Caki2 (cell line): ENCODE data around the gene TSC2. TPM values are rescaled to one million over a fixed set of nuclear protein-coding genes. Genes with fewer than 3 reads are reported as not detected.

Source experiments
- DNase-seq: peaks from one replicate; pipeline ENCODE4 v3.0.0-alpha.2; 2015; ENCODE audit warnings: low read depth
- in situ Hi-C: cut with HindIII; loops from 2 replicates; pipeline ENCODE4 v1.10.0; 2016; ENCODE audit warnings: low sequenced_read_pairs, low pct_unique_long_range_greater_than_20kb, mixed read lengths
- total RNA-seq: library from RNA; depleted of rRNA; stranded (reverse); fragments of >200 nt; shearing (Covaris generic); gene quantifications from 2 replicates; pipeline ENCODE4 v1.2.3, GENCODE V29; 2014; ENCODE audit warnings: low replicate concordance; rRNA removed

TSC2 gene
- total RNA-seq: 22.3 and 31.5 TPM in 2 replicates

DNA sequence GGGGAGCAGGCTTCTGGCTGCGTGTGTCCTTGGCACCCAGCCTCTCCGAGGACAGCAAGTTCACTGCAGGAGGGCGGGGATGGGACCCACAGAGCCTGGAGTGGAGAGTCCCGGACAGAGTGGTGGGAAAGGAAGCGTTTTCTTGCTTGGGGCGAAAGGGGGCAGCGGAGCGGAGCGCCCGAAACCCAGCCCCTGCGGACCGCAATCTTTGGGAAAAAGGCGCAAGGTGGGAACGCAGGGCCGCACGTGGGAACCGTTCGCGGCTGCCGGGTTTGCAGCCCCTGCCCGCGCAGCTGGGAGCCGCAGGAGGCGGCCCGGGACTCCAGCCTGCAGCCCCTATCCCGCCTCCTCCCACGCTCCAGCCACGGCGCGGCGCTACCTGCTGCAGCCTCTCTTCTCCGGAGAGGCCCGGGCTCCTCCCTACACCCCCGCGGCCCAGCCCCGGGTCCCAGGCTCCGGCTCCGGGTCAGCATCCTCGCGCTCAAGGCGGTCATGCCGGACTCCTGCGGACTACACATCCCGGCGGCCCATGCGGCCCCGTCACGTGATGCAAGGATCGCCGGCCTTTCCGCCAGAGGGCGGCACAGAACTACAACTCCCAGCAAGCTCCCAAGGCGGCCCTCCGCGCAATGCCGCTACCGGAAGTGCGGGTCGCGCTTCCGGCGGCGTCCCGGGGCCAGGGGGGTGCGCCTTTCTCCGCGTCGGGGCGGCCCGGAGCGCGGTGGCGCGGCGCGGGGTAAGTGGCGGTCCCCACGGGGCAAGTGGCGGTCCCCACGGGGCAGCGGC lies at the start of gene TSC2, which contains the start of gene NTHL1:
TSS of gene TSC2 (plus strand) at position 656 of the 786 bp plus-strand sequence. CDS start 631 bp downstream, outside the sequence.
TSS of gene NTHL1 (minus strand) at position 505 of the 786 bp plus-strand sequence. CDS start at position 494, 11 bp downstream.
- DNase-seq: peak; percentile 97
- in situ Hi-C loops: loop anchor here (25.0 kb wide), 1 partner anchor 465 kb away; the partner anchor contains the start of genes AMDHD2 and ATP6V0C

- in situ Hi-C loops: no loop called here
- no peak for DNase-seq
These were observed 49.4 kb upstream of the TSC2 start for GRCh38 chr16:1998360-1998835.

- in situ Hi-C loops: no loop called here
- no peak for DNase-seq
These were observed 48.7 kb upstream of the TSC2 start for GRCh38 chr16:1998852-1999801.

DNA sequence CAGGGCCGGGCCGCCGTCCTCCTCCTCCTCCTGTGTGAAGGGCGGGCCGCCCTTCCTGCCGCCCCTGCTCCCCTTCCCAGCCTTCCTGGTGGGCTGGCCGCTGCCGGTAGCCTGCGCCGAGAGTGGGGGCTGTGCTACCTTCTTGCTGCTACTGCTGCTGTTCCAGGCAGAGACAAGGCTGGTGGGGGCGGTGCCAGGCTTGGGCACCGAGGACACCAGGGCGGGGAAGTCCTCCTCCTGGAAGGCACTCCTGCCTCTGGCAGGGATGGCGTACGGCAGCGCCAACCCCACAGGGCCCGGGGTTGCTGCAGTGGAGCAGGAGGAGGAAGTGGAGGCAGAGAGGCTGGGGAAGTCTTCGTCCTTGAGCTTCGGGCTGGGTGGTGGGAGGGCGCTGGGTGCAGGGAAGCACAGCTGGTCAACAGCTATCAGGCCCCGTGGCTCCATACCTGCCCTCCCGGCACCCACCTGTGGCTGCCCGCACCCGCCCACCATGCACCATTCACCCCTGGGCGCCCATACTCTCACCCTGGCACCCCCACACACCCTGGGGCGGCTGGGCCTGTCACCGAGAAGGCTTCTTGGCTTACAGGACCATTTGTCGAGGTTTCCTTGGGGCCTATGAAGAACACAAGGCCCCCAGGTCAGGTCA lies 47.8 kb upstream of the TSC2 start:
- in situ Hi-C loops: no loop called here
- DNase-seq: no peak

DNA sequence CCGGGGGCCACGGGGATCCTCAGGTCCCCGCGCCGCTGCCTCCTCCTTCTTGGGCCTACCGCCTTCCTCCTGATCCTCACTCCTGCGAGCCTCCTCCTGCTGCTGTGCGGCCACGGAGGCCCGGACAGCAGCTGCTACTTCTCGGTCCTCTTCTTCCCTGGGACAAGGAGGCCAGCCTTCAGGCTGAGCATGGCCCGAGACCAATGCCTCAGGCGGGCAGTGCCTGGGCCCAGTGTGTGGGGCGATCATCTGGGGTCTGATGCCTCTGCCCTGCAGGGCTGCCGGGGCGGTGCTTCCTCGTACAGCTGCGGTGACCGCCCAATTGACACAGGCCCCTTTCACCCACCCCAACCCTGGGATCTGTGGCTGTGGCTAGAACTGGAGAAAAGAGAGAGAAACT lies 46.8 kb upstream of the TSC2 start:
- in situ Hi-C loops: no loop called here
- no peak for DNase-seq

GRCh38 chr16:2001456-2002355 lies 46.1 kb upstream of the TSC2 start:
- in situ Hi-C loops: no loop called here
- no peak for DNase-seq

DNA sequence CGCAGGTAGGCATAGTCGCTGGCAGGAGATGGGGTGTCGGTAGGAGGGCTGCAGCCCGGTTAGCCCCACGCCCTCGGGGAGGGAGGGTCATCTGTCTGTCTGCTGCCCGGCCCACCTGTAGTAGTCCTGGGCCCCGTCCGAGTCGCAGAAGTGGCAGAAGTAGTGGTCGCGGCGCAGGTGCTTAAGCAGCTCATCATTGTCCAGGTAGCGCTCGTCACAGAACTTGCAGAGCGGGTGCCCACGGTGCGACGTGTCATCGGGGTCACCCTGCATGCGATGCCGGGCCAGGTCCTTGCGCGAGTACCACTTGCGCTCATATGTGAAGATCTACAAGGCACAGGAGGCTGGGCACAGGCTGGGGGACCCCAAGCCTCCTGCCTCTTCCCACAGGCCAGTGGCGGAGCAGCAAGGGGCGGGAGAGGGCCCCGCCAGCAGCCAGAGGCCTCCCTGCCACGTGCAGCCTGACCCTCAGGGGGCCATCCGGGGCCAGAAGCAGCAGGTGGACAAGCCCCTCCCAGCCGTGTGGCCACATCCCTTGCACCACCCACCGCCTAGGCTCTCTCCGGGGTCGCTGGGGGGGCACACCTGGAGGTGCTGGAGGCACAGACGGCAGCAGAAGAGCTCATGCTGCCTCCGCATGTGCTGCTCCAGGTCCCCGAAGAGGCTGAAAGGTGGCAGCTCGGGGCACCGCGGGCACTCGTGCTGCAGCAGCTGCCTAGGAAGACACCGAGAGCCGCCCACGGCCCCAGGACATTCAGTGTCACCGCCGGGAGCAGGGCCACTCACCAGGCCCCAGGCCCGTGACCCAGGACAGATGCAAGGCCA lies 45.2 kb upstream of the TSC2 start:
- DNase-seq: no peak
- in situ Hi-C loops: no loop called here

DNA sequence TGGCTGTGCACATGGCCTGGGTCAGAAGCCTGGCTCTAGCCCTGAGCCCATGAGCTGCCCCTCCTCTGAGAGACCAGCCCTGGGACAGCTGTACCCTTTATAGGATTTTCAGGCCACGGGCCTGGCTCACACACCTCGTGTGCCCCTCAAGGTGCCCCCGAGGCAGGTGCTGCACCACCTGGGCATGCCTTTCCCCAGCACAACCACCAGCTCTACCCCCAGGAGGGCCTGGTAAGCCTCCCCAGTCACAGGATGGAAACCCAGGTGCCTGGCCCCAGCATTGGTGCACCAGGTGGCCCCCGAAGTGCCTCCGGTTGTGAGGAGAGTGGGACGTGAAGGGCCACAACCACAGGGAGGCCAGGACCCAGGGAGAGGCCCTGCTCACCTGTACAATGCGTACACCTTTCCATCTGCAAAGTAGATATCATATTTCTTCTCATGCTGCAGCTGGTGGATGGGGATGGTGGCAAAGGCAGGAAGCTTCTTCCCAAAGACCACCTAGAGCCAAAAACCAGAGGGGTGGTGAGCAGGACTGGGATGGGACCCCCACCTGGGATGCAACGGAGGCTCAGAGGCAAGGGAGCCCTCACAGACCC lies 44.5 kb upstream of the TSC2 start:
- no peak for DNase-seq
- in situ Hi-C loops: no loop called here

- in situ Hi-C loops: no loop called here
- peak; percentile 90 for DNase-seq
These were observed 43.8 kb upstream of the TSC2 start for GRCh38 chr16:2003827-2004641.

- DNase-seq: no peak
- in situ Hi-C loops: no loop called here
These were observed 42.8 kb upstream of the TSC2 start for GRCh38 chr16:2004795-2005517.

GRCh38 chr16:2005646-2006045 lies 42.1 kb upstream of the TSC2 start:
- no peak for DNase-seq
- in situ Hi-C loops: no loop called here

GRCh38 chr16:2006317-2006716 lies 41.5 kb upstream of the TSC2 start:
- no peak for DNase-seq
- in situ Hi-C loops: no loop called here

GRCh38 chr16:2007081-2007836 lies 40.5 kb upstream of the TSC2 start:
- in situ Hi-C loops: no loop called here

GRCh38 chr16:2008009-2008526 lies 39.7 kb upstream of the TSC2 start:
- in situ Hi-C loops: no loop called here
- no peak for DNase-seq

More at GRCh38 chr16:2007081-2007836, 40.5 kb upstream of the TSC2 start:
- no peak for DNase-seq
